Measurements from ENCODE around the gene ADIPOR1. TPM values are rescaled to one million over a fixed set of nuclear protein-coding genes. Genes with fewer than 3 reads are reported as not detected.
"Not testable (repeated sequence)": the region's sequence is repeated elsewhere in the genome, so short reads cannot be mapped to it uniquely, and the experiment has no call there.

Gene ADIPOR1
- total and polyA plus RNA-seq, 10 donors = 34.0 to 167 (median 98.2) TPM

DNA sequence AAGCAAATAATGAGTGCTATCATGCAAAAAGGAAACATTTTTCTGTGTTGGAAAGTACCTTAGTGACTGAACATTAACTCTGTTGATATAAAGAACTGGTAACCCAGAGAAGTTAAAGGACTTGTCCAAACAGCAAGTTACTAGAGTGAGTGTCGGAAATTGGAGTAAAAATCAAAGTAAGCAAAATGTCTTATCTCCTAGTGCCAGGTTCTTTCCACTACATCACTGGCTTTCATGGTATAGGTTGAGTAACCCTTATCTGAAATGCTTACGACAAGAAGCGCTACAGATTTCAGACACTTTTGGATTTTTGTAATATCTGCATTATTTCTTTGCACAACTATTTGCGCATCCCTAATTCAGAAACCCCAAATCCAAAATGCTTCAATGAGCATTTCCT, 52.8 kb downstream of the ADIPOR1 start:
- H3K36me3 ChIP-seq = peaks cover 6 to 100% (median 70%) of the 10 kb centered on the region in 6 donors
- WGBS, 5 donors = 67 to 95% (median 71%) methylated on average over 4 of the region's 4 CpGs
- intact Hi-C loops (cut with DNase I; ENCODE audit: low total_unique reads) = no loop called here
- H3K27me3 ChIP-seq (replicated peaks in 1 of 7) = no peaks in the 10 kb centered on the region
- no peak overlapping the region for H3K27ac ChIP-seq
- H3K4me3 ChIP-seq = no peak overlapping the region
- no peaks in the 10 kb centered on the region for H3K4me1 ChIP-seq
- TF ChIP-seq CTCF (IDR thresholded peaks at IDR 0.05 in 8 of 11, conservative IDR thresholded peaks at IDR 0.05 in 3 of 11) (no peak), POLR2A (IDR thresholded peaks at IDR 0.05) (no peak), POLR2AphosphoS5 (IDR thresholded peaks at IDR 0.05) (no peak)
- DNase-seq = no peak
- no peaks in the 10 kb centered on the region for H3K9me3 ChIP-seq

DNA sequence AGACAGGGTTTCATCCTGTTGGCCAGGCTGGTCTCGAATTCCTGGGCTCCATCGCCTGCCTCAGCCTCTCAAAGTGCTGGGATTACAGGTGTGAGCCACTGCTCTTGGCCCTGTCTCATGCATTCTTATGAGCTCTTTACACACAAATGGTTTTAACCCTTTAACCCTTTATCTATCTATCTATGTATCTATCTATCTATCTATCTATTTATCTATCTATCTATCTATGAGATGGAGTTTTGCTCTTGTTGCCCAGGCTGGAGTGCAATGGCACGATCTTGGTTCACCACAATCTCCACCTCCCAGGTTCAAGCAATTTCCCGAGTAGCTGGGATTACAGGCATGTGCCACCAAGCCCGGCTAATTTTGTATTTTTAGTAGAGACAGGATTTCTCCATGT, 54.3 kb downstream of the ADIPOR1 start:
- H3K27me3 ChIP-seq (replicated peaks in 1 of 7); H3K9me3 ChIP-seq; H3K27ac ChIP-seq; H3K4me3 ChIP-seq; H3K4me1 ChIP-seq; DNase-seq; intact Hi-C loops (cut with DNase I; ENCODE audit: low total_unique reads): not testable (repeated sequence)
- peaks cover 6 to 100% (median 62%) of the 10 kb centered on the region in 6 donors for H3K36me3 ChIP-seq
- 93 to 97% (median 95%) methylated on average over 5 of the region's 5 CpGs for WGBS, 5 donors

GRCh38 chr1:202901555-202901954, 56.6 kb downstream of the ADIPOR1 start:
- TF ChIP-seq POLR2A (IDR thresholded peaks at IDR 0.05) = no peak
- TF ChIP-seq CTCF (IDR thresholded peaks at IDR 0.05 in 8 of 11, conservative IDR thresholded peaks at IDR 0.05 in 3 of 11) = no peak
- no peak for TF ChIP-seq POLR2AphosphoS5 (IDR thresholded peaks at IDR 0.05)
- intact Hi-C loops (cut with DNase I; ENCODE audit: low total_unique reads) = no loop called here
- Histone ChIP-seq H3K9me3 (no peaks in the 10 kb centered on the region), H3K36me3 (peaks cover 2 to 100% (median 49%) of the 10 kb centered on the region in 6 donors), H3K4me3 (no peak overlapping the region), H3K27ac (no peak overlapping the region), H3K4me1 (no peaks in the 10 kb centered on the region), H3K27me3 (replicated peaks in 1 of 7) (no peaks in the 10 kb centered on the region)
- DNase-seq = no peak
- WGBS, 5 donors = 93 to 97% (median 96%) methylated on average over 4 of the region's 4 CpGs

- H3K27me3 ChIP-seq (replicated peaks in 1 of 7) = no peaks in the 10 kb centered on the region
- DNase-seq = no peak
- intact Hi-C loops (cut with DNase I; ENCODE audit: low total_unique reads) = no loop called here
- H3K9me3 ChIP-seq = no peaks in the 10 kb centered on the region
- WGBS, 5 donors = 94 to 98% (median 95%) methylated on average over 7 of the region's 7 CpGs
- TF ChIP-seq POLR2AphosphoS5 (IDR thresholded peaks at IDR 0.05) (no peak), POLR2A (IDR thresholded peaks at IDR 0.05) (no peak), CTCF (IDR thresholded peaks at IDR 0.05 in 8 of 11, conservative IDR thresholded peaks at IDR 0.05 in 3 of 11) (no peak)
- peaks cover 0 to 75% (median 64%) of the 10 kb centered on the region in 6 donors for H3K36me3 ChIP-seq
- H3K27ac ChIP-seq = no peak overlapping the region
- peaks cover 10 to 18% (median 15%) of the 10 kb centered on the region in 6 donors for H3K4me1 ChIP-seq
- H3K4me3 ChIP-seq = no peak overlapping the region
Observed at GRCh38 chr1:202892501-202892900, 65.6 kb downstream of the ADIPOR1 start.

Small RNAs within 50 kb of the gene (small RNA-seq; reads per million reads assigned to genes)
- 0 reads per million in 4 donors for gene RF00019

Other genes with a start within 250 kb of the ADIPOR1 start
- under 1 TPM in 4 of 7 donors, not detected in 3; 0.03 to 0.14 (median 0.08) TPM for gene SYT2, start 247.9 kb downstream of the ADIPOR1 start, total RNA-seq
- gene SYT2, start 247.9 kb downstream of the ADIPOR1 start, polyA plus RNA-seq = under 1 TPM; under 0.01 to 0.02 (median under 0.01) TPM
- 10 to 100 TPM; 45.4 to 71.9 (median 59.4) TPM for gene KDM5B, start 149.9 kb downstream of the ADIPOR1 start, total RNA-seq
- 1 to 10 TPM; 7.7 to 8.9 (median 8.4) TPM for gene KDM5B, start 149.9 kb downstream of the ADIPOR1 start, polyA plus RNA-seq
- gene PCAT6, start 147.4 kb downstream of the ADIPOR1 start, total RNA-seq = 1 to 10 TPM in 1 of 7 donors, under 1 TPM in 3, not detected in 3; 0.81 to 1.3 (median 0.84) TPM
- gene PCAT6, start 147.4 kb downstream of the ADIPOR1 start, polyA plus RNA-seq = 1 to 10 TPM; 1.3 to 2.4 (median 1.6) TPM
- 10 to 100 TPM in 3 of 7 donors, 1 to 10 TPM in 4; 8.4 to 11.5 (median 9.2) TPM for gene RABIF, start 69.2 kb downstream of the ADIPOR1 start, total RNA-seq
- gene RABIF, start 69.2 kb downstream of the ADIPOR1 start, polyA plus RNA-seq = 1 to 10 TPM; 5.9 to 9.4 (median 7.6) TPM
- gene KLHL12, start 31.1 kb downstream of the ADIPOR1 start, total RNA-seq = 10 to 100 TPM; 20.6 to 35.4 (median 24.6) TPM
- gene KLHL12, start 31.1 kb downstream of the ADIPOR1 start, polyA plus RNA-seq = 10 to 100 TPM; 14.8 to 16.0 (median 15.8) TPM
- 10 to 100 TPM; 41.1 to 60.5 (median 51.4) TPM for gene CYB5R1, start 8.9 kb upstream of the ADIPOR1 start, total RNA-seq
- gene CYB5R1, start 8.9 kb upstream of the ADIPOR1 start, polyA plus RNA-seq = 10 to 100 TPM; 26.2 to 29.9 (median 28.9) TPM
- 10 to 100 TPM; 47.6 to 61.9 (median 55.8) TPM for gene TMEM183A, start 49.1 kb upstream of the ADIPOR1 start, total RNA-seq
- 10 to 100 TPM; 30.3 to 40.7 (median 35.1) TPM for gene TMEM183A, start 49.1 kb upstream of the ADIPOR1 start, polyA plus RNA-seq
- 10 to 100 TPM in 2 of 7 donors, 1 to 10 TPM in 5; 2.5 to 12.0 (median 6.6) TPM for gene PPFIA4, start 68.2 kb upstream of the ADIPOR1 start, total RNA-seq
- 1 to 10 TPM in 1 of 3 donors, under 1 TPM in 2; 0.21 to 2.2 (median 0.52) TPM for gene PPFIA4, start 68.2 kb upstream of the ADIPOR1 start, polyA plus RNA-seq
- not detected for gene MYOG, start 127.7 kb upstream of the ADIPOR1 start, total RNA-seq
- gene MYOG, start 127.7 kb upstream of the ADIPOR1 start, polyA plus RNA-seq = not detected
- 10 to 100 TPM in 3 of 7 donors, 1 to 10 TPM in 4; 3.7 to 13.5 (median 8.5) TPM for gene ADORA1, start 169.4 kb upstream of the ADIPOR1 start, total RNA-seq
- gene ADORA1, start 169.4 kb upstream of the ADIPOR1 start, polyA plus RNA-seq = 1 to 10 TPM in 2 of 3 donors, under 1 TPM in 1; 0.37 to 3.2 (median 1.0) TPM
- gene MYBPH, start 217.5 kb upstream of the ADIPOR1 start, total RNA-seq = 1 to 10 TPM in 1 of 7 donors, under 1 TPM in 3, not detected in 3; 0.32 to 2.7 (median 0.74) TPM
- under 1 TPM; 0.09 to 0.23 (median 0.22) TPM for gene MYBPH, start 217.5 kb upstream of the ADIPOR1 start, polyA plus RNA-seq
- gene CHI3L1, start 228.4 kb upstream of the ADIPOR1 start, total RNA-seq = 10 to 100 TPM in 4 of 7 donors, 1 to 10 TPM in 3; 7.1 to 41.2 (median 15.2) TPM
- gene CHI3L1, start 228.4 kb upstream of the ADIPOR1 start, polyA plus RNA-seq = 10 to 100 TPM in 2 of 3 donors, 1 to 10 TPM in 1; 2.7 to 40.8 (median 15.7) TPM

Data from spleen (tissue), 11 donors.